T-helper 22 cell (primary cell): ENCODE measurements around the gene GPR63.
"Not testable (repeated sequence)": the region's sequence is repeated elsewhere in the genome, so short reads cannot be mapped to it uniquely, and the experiment has no call there.

Experiments
- DNase-seq: peaks from one replicate; pipeline ENCODE4 v3.0.0-alpha.2; 2020; ENCODE audit warnings: low read depth

GPR63 gene

GRCh38 chr6:96837081-96837971 lies at the start of gene GPR63:
Gene GPR63, minus strand, starts transcription at chr6:96837477. Its CDS starts 37,746 bp downstream, at chr6:96799731.
- DNase-seq, result peak; percentile 59

DNA sequence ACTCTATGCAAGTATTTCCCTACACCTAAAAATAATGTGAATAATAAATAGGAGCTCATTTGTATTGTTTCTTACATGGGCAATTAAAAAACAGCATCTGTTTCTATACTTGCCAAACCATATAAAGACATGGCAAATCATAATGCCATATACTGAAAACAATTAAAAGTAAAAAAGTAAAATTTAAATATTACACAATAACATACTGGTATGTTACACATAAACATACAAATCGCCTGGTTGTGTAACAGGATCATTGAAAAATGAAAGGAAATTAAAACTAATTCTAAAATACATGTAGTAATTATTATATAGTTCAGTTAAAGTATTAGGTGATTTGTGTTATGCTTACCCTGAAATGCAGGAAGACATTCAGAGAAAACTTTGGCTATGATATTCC lies 49.2 kb upstream of the GPR63 start:
- DNase-seq, result no peak

GRCh38 chr6:96885187-96885631 lies 47.9 kb upstream of the GPR63 start:
- DNase-seq, result not testable (repeated sequence)

DNA sequence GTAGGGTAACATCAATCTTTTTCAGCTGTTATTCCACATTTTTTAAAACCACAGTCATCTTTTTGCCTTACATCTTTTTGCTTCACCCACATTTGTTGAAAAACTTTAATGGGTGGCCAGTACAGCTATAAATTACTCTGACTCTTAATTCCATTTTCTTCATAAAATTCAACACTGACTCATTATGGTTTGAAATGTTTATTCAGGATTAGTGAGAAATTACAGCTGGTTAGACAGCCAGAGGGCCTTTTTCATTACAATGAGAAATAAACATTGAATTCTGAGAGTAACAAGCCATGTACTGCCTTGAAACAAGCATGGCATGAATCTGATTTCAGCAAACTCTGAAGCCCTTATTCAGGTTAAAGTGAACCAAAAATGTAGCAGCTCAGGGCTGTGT lies 40.9 kb upstream of the GPR63 start:
- DNase-seq, result no peak

DNA sequence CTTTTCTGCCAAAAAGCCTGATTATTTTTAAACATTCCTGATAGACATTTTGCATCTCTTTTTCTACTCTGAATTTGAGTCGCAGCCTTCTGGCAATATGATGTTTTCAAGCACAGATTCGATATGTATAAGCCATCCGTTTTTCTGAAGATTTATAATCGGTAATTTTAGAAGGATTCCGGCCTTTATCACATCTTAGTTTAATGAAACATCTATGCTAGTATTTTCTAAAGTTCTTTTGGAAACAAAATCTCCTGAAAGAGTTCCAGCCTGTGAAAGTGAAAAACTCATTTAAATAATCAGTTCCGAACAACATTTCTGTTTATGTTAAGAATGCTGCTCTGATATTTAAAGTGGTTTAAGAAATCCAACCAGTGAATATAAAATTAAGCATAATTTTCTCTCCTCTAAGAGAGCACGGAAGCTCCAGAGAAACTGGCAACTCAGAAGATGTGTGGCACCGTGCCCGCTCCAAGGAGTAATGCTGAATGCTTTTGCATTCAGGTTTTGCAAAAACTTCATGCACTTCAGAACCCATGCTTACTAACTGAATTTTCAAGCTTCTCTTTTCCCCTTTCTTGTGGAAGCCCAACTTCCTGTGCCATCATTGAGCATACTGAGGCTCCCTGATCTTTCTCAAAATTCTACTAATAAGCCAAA lies 39.7 kb upstream of the GPR63 start:
- no peak for DNase-seq

- no peak for DNase-seq
Measured at GRCh38 chr6:96872976-96873375, 35.7 kb upstream of the GPR63 start.

GRCh38 chr6:96865055-96865405 lies 27.8 kb upstream of the GPR63 start:
- DNase-seq, result no peak

- DNase-seq, result no peak
Measured at GRCh38 chr6:96864216-96865054, 27.2 kb upstream of the GPR63 start.

DNA sequence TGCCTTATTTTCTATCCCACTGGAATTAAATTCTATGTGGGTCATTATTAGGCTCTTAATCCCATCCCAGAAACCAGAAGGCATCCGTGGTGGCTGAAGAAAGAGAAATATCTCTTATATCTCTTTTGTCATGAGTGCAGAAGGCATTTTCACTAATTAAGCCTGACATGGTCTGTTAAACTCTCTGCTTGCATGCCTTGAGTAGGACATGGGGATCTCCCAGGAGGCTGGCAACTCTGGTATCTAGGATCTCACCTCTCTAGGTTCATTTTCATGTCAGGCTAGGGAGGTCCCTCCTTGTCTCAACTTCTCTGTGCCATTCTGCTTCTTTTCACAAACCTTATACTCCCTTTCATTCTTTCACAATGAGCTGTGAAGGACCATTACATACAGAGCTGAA lies 25.3 kb upstream of the GPR63 start:
- no peak for DNase-seq

DNA sequence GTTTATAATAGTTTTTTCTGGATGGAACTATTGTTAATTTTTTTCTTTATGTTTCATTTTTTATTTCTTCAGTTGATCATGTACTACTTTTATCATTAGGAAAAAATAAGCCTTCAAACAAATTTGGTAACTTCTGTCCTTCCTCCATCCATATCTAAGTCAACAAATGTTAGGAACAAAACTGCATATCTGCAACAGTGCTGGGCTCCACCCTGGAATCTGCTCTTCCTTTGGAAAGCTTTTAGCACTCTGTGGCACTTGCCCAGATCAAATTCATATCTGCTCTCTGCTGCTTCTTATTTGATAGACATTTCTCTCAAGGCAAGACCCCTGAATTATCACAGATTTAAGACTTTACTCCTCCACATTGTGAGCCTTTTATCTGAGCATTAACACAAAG lies 24.3 kb upstream of the GPR63 start:
- no peak for DNase-seq

- no peak for DNase-seq
Measured at GRCh38 chr6:96856856-96857255, 19.6 kb upstream of the GPR63 start.

DNA sequence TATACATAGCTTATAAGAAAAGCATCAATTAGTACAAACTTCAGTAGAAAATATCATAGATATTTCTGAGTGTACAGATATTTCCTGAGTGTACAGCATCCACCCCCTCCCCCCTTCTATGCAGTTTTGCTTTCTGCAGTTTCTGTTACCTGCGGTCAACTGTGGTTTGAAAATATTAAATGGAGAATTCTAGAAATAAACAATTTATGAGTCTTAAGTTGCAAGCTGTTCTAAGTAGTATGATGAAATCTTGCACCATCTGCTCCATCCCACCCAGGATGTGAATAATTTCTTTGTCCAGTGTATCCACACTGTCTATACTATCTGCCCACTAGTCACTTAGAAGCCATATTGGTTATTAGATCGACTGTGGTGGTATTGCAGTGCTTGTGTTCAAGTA lies 15.8 kb upstream of the GPR63 start:
- no peak for DNase-seq

DNA sequence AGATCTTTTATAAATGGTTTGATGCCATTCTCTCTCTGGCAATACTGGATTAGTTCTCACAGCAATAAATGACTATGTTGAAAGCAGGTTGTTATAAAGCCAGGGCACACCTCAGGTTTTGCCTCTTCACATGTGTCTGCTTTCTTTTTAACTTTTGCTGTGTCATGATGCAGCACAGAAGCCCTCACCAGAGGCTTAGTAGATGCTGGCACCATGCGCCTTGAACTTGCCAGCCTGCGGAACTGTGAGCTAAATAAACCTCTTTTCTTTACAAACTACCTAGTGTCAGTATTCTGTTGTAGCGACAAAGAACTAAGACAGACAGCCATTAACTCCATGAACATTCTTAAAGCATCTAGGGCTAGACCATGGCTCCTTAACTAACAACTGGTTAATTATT lies 15.3 kb upstream of the GPR63 start:
- DNase-seq, result no peak

DNA sequence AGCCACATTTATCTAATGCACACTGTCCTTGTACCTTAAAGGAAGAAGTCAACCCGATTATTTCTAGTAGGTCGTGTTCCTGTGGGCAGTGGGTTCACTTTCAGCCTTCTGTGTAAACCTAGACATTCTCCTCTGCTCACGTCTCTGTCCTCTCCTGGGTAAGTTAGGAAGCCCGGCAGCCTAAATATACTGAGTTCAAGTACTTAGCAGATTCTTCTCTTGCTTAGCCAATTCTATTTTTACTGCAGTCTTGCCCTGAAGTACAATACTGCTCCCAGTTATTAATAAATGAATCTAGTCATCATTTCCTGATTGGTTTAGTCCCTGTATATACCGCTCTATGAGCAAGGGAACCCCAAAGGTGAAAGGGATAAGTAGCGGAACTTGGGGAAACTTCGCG lies 14.6 kb upstream of the GPR63 start:
- no peak for DNase-seq

- DNase-seq, result no peak
Measured at GRCh38 chr6:96849615-96850014, 12.3 kb upstream of the GPR63 start.

DNA sequence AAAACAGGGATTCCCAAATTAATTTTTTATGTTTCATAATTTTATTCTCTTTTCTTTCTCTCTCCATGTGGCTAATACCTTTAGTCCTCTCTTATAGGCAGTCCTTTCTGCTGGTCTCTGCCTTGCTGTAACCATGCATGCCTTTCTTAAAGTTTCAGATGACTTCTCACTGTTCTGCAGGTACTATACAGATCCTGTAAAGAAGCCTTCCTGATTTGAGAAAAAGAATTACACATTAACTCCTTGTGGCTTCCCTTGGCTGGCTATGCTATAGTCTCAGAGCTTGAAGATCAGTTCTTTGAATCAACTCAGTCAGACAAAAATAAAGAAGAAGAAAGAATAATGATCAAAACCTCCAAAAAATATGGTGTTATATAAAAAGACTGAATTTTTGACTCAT lies 7.3 kb upstream of the GPR63 start:
- DNase-seq, result no peak

GRCh38 chr6:96841345-96841744 lies 4.1 kb upstream of the GPR63 start:
- no peak for DNase-seq

- DNase-seq, result no peak
Measured at GRCh38 chr6:96836631-96837080, 621 bp downstream of the GPR63 start.

DNA sequence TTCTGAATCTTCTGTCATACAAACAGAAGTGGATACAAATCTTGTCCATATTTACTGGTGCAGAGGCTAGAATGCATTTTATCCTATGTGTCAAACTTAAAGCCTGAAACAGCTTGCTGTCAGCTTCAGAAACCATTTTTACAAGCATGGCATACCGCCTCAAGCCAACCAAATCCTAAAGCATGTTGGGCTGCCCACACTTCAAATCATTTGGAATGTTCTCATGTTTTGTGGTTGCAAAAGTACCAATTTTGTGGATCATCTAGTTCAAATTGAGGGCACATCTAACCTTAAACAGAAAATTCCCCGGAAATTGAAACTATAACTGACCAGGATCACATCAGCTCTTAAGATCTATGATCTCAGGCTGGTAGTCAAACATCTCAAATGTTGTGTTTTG lies 3.2 kb downstream of the GPR63 start:
- DNase-seq, result no peak

- no peak for DNase-seq
Measured at GRCh38 chr6:96832780-96833179, 4.5 kb downstream of the GPR63 start.

GRCh38 chr6:96826865-96827264 lies 10.4 kb downstream of the GPR63 start:
- no peak for DNase-seq

GRCh38 chr6:96823743-96824142 lies 13.5 kb downstream of the GPR63 start:
- no peak for DNase-seq

DNA sequence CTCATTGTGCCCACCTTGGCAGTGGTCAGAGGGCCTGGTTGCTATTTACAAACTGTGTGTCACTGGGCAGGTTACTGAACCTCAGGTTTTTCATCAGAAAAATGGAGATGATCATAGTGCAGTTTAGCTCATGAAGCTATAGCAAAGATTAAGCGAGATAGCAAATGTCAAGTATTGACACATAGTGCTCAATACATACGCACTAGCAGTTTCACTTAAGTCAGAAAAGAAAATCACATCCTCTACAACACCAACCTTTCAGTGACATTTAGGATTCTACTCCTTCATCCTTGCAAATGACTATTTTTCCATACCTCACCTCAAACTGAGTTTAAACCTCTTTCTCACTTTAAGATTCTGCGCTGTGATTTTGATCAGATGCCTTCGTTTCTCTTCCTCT lies 16.2 kb downstream of the GPR63 start:
- no peak for DNase-seq
